DND-41 (cell line): ENCODE measurements around the gene FCN1.

ENCODE experiments used
- CTCF ChIP-seq: IDR thresholded peaks from 2 replicates; pipeline ENCODE4 v1.5.1; 2012; ENCODE audit warnings: borderline replicate concordance, low read length, moderate library complexity, mild to moderate bottlenecking; ENCODE audit not compliant: poor library complexity, severe bottlenecking; ENCODE audit errors: extremely low read depth
- EZH2 ChIP-seq: IDR thresholded peaks from 3 replicates; pipeline ENCODE4 v1.6.1; 2012; ENCODE audit warnings: borderline replicate concordance, low read depth, mild to moderate bottlenecking, moderate library complexity, low read length, inconsistent platforms; ENCODE audit not compliant: severe bottlenecking

DNA sequence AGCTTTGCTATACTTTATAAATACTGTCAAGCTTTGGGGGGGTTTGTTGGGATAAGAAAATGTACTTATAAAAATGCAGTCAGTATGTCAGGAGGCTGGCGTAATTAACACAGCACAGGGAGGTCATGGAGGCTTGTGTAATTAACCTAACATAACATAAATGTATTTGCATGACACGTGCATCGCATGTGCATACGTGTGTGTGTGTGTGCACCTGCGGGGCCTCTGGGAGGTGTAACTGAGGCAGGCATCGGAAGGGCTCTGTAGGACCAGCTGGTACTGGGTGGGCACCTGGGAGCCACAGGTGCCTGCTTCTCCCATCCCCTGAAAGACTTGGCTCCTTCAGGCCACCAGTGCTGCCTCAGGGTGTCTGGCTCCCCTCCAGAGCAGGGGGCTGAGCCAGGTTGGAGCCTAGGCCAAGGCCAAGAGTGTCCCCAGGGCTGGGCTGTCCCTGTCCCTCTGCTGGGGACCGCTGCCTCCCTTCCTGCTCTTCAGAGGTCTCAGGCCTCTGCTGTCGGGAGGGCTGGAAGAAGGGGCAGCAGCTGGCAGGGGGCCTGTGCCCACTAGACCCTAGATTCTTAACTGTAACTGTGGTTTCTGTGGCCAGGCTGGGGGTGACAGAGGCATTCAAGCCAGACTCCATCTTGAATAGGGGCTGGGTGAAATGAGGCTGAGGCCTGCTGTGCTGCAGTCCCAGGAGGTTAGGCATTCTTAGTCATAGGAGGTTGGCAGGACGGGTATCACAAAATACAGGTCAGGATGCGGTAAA lies 28.1 kb downstream of the FCN1 start:
- no peak for TF ChIP-seq CTCF
- TF ChIP-seq EZH2, result no peak
